ENCODE data around the gene NUTM1. TPM values are rescaled to one million over a fixed set of nuclear protein-coding genes. Genes with fewer than 3 reads are reported as not detected.
"Not testable (repeated sequence)": the region's sequence is repeated elsewhere in the genome, so short reads cannot be mapped to it uniquely, and the experiment has no call there.

NUTM1 gene
- total RNA-seq, 1 experiment from 2014 or later: 0.26 TPM

DNA sequence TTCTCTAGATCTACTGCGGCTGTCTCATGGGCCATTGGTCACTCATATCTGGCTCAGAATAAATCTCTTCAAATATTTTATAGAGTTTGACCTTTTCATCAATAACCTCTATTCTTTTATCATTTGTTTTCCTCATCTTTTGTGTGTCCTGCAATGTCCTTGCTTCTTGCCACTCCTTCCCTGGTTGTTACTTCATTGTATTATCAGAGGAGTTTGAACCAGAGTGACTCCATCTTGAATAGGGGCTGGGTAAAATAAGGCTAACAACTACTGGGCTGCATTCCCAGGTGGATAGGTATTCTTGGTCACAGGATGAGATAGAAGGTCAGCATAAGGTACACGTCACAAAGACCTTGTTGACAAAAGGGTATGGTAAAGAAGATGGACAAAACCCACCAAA, 33.7 kb downstream of the NUTM1 start:
- Histone ChIP-seq H3K79me1 (ENCODE audit: insufficient read depth, low read depth, low read length, poor library complexity, severe bottlenecking) (no peaks in the 10 kb centered on the region), H3K27me3 (ENCODE audit: insufficient read depth, low read length) (no peaks in the 10 kb centered on the region), H3K18ac (ENCODE audit: insufficient read length, low read depth, low read length) (no peak overlapping the region), H3K14ac (ENCODE audit: insufficient read depth, low read length) (no peak overlapping the region), H4K5ac (ENCODE audit: insufficient read length, low read depth, low read length) (no peak overlapping the region), H2BK12ac (ENCODE audit: insufficient read length, low read depth, low read length) (no peak overlapping the region), H2AFZ (ENCODE audit: low read length) (no peak overlapping the region), H3K9ac (ENCODE audit: extremely low read depth, insufficient read length, low read length) (no peak overlapping the region), H4K91ac (ENCODE audit: insufficient read length, low read depth, low read length) (no peak overlapping the region), H3K79me2 (ENCODE audit: insufficient read depth, low read length) (no peaks in the 10 kb centered on the region), H4K20me1 (ENCODE audit: control insufficient read depth, insufficient read depth, insufficient read length) (no peaks in the 10 kb centered on the region), H3K23ac (ENCODE audit: insufficient read length, low read depth, low read length) (no peak overlapping the region), H2BK5ac (ENCODE audit: insufficient read length, low read length) (no peak overlapping the region), H3K56ac (ENCODE audit: insufficient read length, low read depth, low read length) (no peak overlapping the region), H3K4ac (ENCODE audit: low read depth, low read length) (no peak overlapping the region), H2AK5ac (ENCODE audit: insufficient read length, low read length) (no peak overlapping the region), H3K4me2 (ENCODE audit: insufficient read depth, insufficient read length, low read length) (no peak overlapping the region), H3T11ph (ENCODE audit: low read length) (no peak overlapping the region), H2BK20ac (ENCODE audit: low read depth, low read length, poor library complexity, severe bottlenecking) (no peak overlapping the region), H4K8ac (replicated peaks; ENCODE audit: insufficient read length, low read depth, low read length) (no peak overlapping the region), H3K4me1 (ENCODE audit: insufficient read depth, low read length) (no peaks in the 10 kb centered on the region), H3K27ac (ENCODE audit: insufficient read length, low read depth, low read length) (no peak overlapping the region), H3K9me3 (ENCODE audit: control insufficient read depth, low read depth, low read length) (no peaks in the 10 kb centered on the region), H2BK120ac (ENCODE audit: low read depth, low read length, poor library complexity, severe bottlenecking) (no peak overlapping the region), H3K23me2 (ENCODE audit: insufficient read length, low read depth, low read length, poor library complexity, severe bottlenecking) (no peaks in the 10 kb centered on the region), H2BK15ac (ENCODE audit: low read depth, low read length) (no peak overlapping the region)
- Mint-ChIP-seq H3K27ac (peak overlapping the region in 1 of 3 experiments; percentile 70; a peak in 1 of 7 replicates), H3K4me1 (peaks cover 11 to 18% of the 10 kb centered on the region in 2 experiments), H3K9me3 (peaks cover 15 to 20% of the 10 kb centered on the region in 2 experiments), H3K27me3 (ENCODE audit: low read depth) (peaks cover 13% of the 10 kb centered on the region), H3K4me3 (no peak overlapping the region), H3K36me3 (ENCODE audit: insufficient read depth in 1 of 3, low read depth in 3 of 3) (peaks cover 6 to 14% (median 12%) of the 10 kb centered on the region in 3 experiments; a peak in 5 of 7 replicates)
- no CpG with 5 or more reads among the region's 2 CpGs for WGBS (ENCODE audit: extremely low coverage, insufficient read length, low lambda C conversion rate)
- no peak for DNase-seq
- TF ChIP-seq, protein P1, sequence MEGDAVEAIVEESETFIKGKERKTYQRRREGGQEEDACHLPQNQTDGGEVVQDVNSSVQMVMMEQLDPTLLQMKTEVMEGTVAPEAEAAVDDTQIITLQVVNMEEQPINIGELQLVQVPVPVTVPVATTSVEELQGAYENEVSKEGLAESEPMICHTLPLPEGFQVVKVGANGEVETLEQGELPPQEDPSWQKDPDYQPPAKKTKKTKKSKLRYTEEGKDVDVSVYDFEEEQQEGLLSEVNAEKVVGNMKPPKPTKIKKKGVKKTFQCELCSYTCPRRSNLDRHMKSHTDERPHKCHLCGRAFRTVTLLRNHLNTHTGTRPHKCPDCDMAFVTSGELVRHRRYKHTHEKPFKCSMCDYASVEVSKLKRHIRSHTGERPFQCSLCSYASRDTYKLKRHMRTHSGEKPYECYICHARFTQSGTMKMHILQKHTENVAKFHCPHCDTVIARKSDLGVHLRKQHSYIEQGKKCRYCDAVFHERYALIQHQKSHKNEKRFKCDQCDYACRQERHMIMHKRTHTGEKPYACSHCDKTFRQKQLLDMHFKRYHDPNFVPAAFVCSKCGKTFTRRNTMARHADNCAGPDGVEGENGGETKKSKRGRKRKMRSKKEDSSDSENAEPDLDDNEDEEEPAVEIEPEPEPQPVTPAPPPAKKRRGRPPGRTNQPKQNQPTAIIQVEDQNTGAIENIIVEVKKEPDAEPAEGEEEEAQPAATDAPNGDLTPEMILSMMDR (conservative IDR thresholded peaks at IDR 0.05): no peak

DNA sequence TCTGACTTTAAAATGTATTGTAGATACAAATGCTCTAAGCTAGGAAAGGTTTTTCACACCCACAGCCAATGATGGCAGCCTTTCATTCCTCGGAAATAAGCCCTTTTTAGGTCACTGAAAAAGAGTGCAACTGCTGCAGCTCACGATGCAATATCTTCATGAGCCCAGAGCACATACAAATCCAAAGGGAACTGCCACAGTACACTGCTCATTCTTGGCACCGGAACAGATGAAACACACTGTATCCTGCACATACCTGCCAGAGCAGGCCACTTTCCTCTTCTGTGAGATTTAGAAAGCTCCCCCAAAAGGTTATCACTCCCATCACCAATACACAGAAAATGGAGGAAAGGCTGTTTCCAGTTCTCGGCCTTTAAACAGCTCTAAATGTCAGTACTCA, 37.4 kb downstream of the NUTM1 start:
- not testable (repeated sequence) for H3K36me3 Mint-ChIP-seq (ENCODE audit: insufficient read depth in 1 of 3, low read depth in 3 of 3); H4K91ac ChIP-seq (ENCODE audit: insufficient read length, low read depth, low read length); H3K27ac ChIP-seq (ENCODE audit: insufficient read length, low read depth, low read length); H3K23me2 ChIP-seq (ENCODE audit: insufficient read length, low read depth, low read length, poor library complexity, severe bottlenecking); H3K4ac ChIP-seq (ENCODE audit: low read depth, low read length); H2AK5ac ChIP-seq (ENCODE audit: insufficient read length, low read length); H3K79me1 ChIP-seq (ENCODE audit: insufficient read depth, low read depth, low read length, poor library complexity, severe bottlenecking); H4K5ac ChIP-seq (ENCODE audit: insufficient read length, low read depth, low read length); H2BK5ac ChIP-seq (ENCODE audit: insufficient read length, low read length); H3T11ph ChIP-seq (ENCODE audit: low read length); H3K27me3 ChIP-seq (ENCODE audit: insufficient read depth, low read length); H2BK12ac ChIP-seq (ENCODE audit: insufficient read length, low read depth, low read length); H2BK120ac ChIP-seq (ENCODE audit: low read depth, low read length, poor library complexity, severe bottlenecking); H3K9me3 ChIP-seq (ENCODE audit: control insufficient read depth, low read depth, low read length); H4K8ac ChIP-seq (replicated peaks; ENCODE audit: insufficient read length, low read depth, low read length); H3K4me1 ChIP-seq (ENCODE audit: insufficient read depth, low read length); H3K23ac ChIP-seq (ENCODE audit: insufficient read length, low read depth, low read length); H3K9ac ChIP-seq (ENCODE audit: extremely low read depth, insufficient read length, low read length); H3K9me3 Mint-ChIP-seq; H3K14ac ChIP-seq (ENCODE audit: insufficient read depth, low read length); H2BK15ac ChIP-seq (ENCODE audit: low read depth, low read length); H2BK20ac ChIP-seq (ENCODE audit: low read depth, low read length, poor library complexity, severe bottlenecking); H2AFZ ChIP-seq (ENCODE audit: low read length); H3K4me3 Mint-ChIP-seq; H3K18ac ChIP-seq (ENCODE audit: insufficient read length, low read depth, low read length); H3K27ac Mint-ChIP-seq; H3K56ac ChIP-seq (ENCODE audit: insufficient read length, low read depth, low read length); DNase-seq; H3K4me2 ChIP-seq (ENCODE audit: insufficient read depth, insufficient read length, low read length); H4K20me1 ChIP-seq (ENCODE audit: control insufficient read depth, insufficient read depth, insufficient read length); H3K79me2 ChIP-seq (ENCODE audit: insufficient read depth, low read length)
- no CpG with 5 or more reads among the region's 4 CpGs for WGBS (ENCODE audit: extremely low coverage, insufficient read length, low lambda C conversion rate)
- Mint-ChIP-seq H3K27me3 (ENCODE audit: low read depth) (peaks cover 13% of the 10 kb centered on the region), H3K4me1 (peaks cover 11 to 13% of the 10 kb centered on the region in 2 experiments)

Measured in H9 (cell line).